ENCODE data around the gene FILIP1. TPM values are rescaled to one million over a fixed set of nuclear protein-coding genes. Genes with fewer than 3 reads are reported as not detected.

FILIP1 gene
- polyA plus RNA-seq, 3 donors, result not detected

DNA sequence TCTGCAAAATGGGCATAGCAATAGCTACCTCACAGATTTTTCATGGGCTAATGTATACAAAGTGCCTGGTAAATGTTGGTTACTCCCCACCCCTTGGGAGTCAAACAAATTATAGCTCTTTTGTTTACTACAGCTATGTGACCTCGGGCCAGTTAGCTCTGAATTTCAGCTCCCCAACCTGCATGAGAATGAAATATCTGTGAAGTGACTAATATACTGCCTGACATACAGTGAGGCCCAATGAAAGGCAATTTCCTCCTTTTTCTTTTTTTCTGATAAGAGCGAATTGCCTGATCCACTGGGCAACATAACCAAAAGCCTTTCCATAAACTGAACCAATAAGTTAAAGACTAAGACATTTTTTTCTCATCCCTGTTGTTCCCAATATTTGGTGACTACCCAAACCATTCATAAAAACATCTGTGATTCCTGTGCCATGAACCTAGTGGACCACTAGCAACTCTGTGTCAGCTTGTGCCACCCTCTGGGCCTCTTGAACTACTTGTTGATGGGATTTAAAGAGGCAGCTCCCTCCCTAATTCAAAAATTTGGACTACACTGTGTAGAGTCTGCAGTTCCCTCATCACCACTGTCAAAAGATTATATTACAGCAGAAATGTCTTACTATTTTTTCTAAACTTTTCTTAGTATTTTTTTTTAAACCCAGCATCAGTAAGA lies 117.1 kb downstream of the FILIP1 start:
- Histone ChIP-seq H3K4me3 (replicated peaks in 1 of 3; ENCODE audit: low read depth in 2 of 3, low read length in 3 of 3) (no peak overlapping the region), H3K27me3 (ENCODE audit: control insufficient read depth in 2 of 2, insufficient read depth in 2 of 2, low read length in 2 of 2) (no peaks in the 10 kb centered on the region), H3K27ac (ENCODE audit: low read depth in 1 of 2, low read length in 2 of 2) (no peak overlapping the region), H3K9ac (ENCODE audit: insufficient read depth, low read length, poor library complexity, severe bottlenecking) (no peak overlapping the region), H3K36me3 (replicated peaks in 1 of 2; ENCODE audit: control insufficient read depth in 1 of 2, insufficient read depth in 2 of 2, low read length in 2 of 2) (no peaks in the 10 kb centered on the region), H3K9me3 (replicated peaks in 1 of 2; ENCODE audit: control insufficient read depth in 1 of 2, insufficient read depth in 1 of 2, low read length in 2 of 2) (no peaks in the 10 kb centered on the region), H3K4me1 (ENCODE audit: control insufficient read depth in 1 of 2, insufficient read depth in 2 of 2, low read length in 2 of 2) (no peaks in the 10 kb centered on the region), H3K4me2 (replicated peaks; ENCODE audit: extremely low read depth, low read length, poor library complexity, severe bottlenecking) (no peak overlapping the region), H4K20me1 (ENCODE audit: insufficient read depth, low read length) (no peaks in the 10 kb centered on the region), H3K79me2 (ENCODE audit: insufficient read depth, low read length) (no peaks in the 10 kb centered on the region), H2AFZ (ENCODE audit: insufficient read depth, low read depth, low read length, poor library complexity, severe bottlenecking) (no peak overlapping the region)
- TF ChIP-seq, protein P1, sequence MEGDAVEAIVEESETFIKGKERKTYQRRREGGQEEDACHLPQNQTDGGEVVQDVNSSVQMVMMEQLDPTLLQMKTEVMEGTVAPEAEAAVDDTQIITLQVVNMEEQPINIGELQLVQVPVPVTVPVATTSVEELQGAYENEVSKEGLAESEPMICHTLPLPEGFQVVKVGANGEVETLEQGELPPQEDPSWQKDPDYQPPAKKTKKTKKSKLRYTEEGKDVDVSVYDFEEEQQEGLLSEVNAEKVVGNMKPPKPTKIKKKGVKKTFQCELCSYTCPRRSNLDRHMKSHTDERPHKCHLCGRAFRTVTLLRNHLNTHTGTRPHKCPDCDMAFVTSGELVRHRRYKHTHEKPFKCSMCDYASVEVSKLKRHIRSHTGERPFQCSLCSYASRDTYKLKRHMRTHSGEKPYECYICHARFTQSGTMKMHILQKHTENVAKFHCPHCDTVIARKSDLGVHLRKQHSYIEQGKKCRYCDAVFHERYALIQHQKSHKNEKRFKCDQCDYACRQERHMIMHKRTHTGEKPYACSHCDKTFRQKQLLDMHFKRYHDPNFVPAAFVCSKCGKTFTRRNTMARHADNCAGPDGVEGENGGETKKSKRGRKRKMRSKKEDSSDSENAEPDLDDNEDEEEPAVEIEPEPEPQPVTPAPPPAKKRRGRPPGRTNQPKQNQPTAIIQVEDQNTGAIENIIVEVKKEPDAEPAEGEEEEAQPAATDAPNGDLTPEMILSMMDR (IDR thresholded peaks at IDR 0.05), result no peak
- Mint-ChIP-seq H3K27ac (no peak overlapping the region), H3K4me3 (no peak overlapping the region), H3K9me3 (peaks cover 0 to 4% (median 2%) of the 10 kb centered on the region in 7 donors), H3K27me3 (ENCODE audit: low read depth in 3 of 3) (peaks cover 0 to 3% (median 3%) of the 10 kb centered on the region in 3 donors), H3K4me1 (no peaks in the 10 kb centered on the region), H3K36me3 (no peaks in the 10 kb centered on the region)
- DNase-seq, result no peak
- 86% methylated on average over 1 of the region's 2 CpGs for WGBS (ENCODE audit: insufficient coverage)
- intact Hi-C loops (cut with micrococcal nuclease), result no loop called here

DNA sequence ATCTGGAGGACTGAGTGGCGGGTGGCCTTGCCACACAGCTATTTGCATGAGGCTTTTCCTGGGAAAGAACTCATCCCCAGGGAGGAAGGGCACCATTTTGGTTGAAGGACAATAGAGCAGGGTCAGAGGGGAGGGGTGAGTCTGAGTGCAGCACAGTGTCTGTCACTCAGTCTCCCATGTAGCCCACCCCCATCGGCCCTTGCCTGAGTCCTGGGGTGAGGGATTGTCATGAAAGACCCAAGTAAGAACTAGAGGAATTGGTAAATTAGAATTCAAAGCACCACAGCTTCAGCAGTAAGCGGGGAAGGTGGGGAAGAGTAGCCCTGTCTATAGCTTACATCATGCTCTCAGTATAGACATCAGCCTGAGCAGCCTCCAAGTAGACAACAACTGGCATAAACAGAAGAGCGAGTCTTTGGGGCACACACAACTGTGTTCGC lies 118.6 kb downstream of the FILIP1 start:
- 92% methylated on average over 2 of the region's 5 CpGs for WGBS (ENCODE audit: insufficient coverage)
- Mint-ChIP-seq H3K9me3 (peaks cover 0 to 4% (median 2%) of the 10 kb centered on the region in 7 donors), H3K27me3 (ENCODE audit: low read depth in 3 of 3) (peaks cover 0 to 5% (median 3%) of the 10 kb centered on the region in 3 donors), H3K4me1 (no peaks in the 10 kb centered on the region), H3K4me3 (no peak overlapping the region), H3K27ac (no peak overlapping the region), H3K36me3 (no peaks in the 10 kb centered on the region)
- intact Hi-C loops (cut with micrococcal nuclease), result no loop called here
- TF ChIP-seq, protein P1 (IDR thresholded peaks at IDR 0.05), result no peak
- Histone ChIP-seq H3K27me3 (ENCODE audit: control insufficient read depth in 2 of 2, insufficient read depth in 2 of 2, low read length in 2 of 2) (no peaks in the 10 kb centered on the region), H3K79me2 (ENCODE audit: insufficient read depth, low read length) (no peaks in the 10 kb centered on the region), H3K4me3 (replicated peaks in 1 of 3; ENCODE audit: low read depth in 2 of 3, low read length in 3 of 3) (no peak overlapping the region), H3K9ac (ENCODE audit: insufficient read depth, low read length, poor library complexity, severe bottlenecking) (no peak overlapping the region), H4K20me1 (ENCODE audit: insufficient read depth, low read length) (no peaks in the 10 kb centered on the region), H3K4me2 (replicated peaks; ENCODE audit: extremely low read depth, low read length, poor library complexity, severe bottlenecking) (no peak overlapping the region), H3K4me1 (ENCODE audit: control insufficient read depth in 1 of 2, insufficient read depth in 2 of 2, low read length in 2 of 2) (no peaks in the 10 kb centered on the region), H2AFZ (ENCODE audit: insufficient read depth, low read depth, low read length, poor library complexity, severe bottlenecking) (no peak overlapping the region), H3K9me3 (replicated peaks in 1 of 2; ENCODE audit: control insufficient read depth in 1 of 2, insufficient read depth in 1 of 2, low read length in 2 of 2) (no peaks in the 10 kb centered on the region), H3K27ac (ENCODE audit: low read depth in 1 of 2, low read length in 2 of 2) (no peak overlapping the region), H3K36me3 (replicated peaks in 1 of 2; ENCODE audit: control insufficient read depth in 1 of 2, insufficient read depth in 2 of 2, low read length in 2 of 2) (no peaks in the 10 kb centered on the region)
- no peak for DNase-seq
